Activated naive CD8-positive, alpha-beta T cell treated with anti-CD3 and anti-CD28 coated beads, Interleukin-2, amount 10 ng/mL, durations not matched to agents 7 days and 5 days (primary cell): ENCODE data around the gene ITGB5. TPM values are rescaled to one million over a fixed set of nuclear protein-coding genes. Genes with fewer than 3 reads are reported as not detected.

Experiments used
- ATAC-seq: fragments of 150-1000 bp; cut with Tn5 transposase; one replicate; pipeline ENCODE4 v1.10.0; 2021; ENCODE audit warnings: low read depth, moderate library complexity
- POLR2A ChIA-PET: fragments of 350-600 bp; sonication (Branson Sonifier 250); formaldehyde crosslinking; loops from one replicate; lab custom pipeline; 2021; ENCODE audit warnings: antibody characterized with exemption; lab: Charles Lee
- DNase-seq: peaks from one replicate; pipeline ENCODE4 v3.0.0; 2021
- H3K27ac Mint-ChIP-seq: one replicate; pipeline ENCODE4 v1.8.0; 2022; ENCODE audit warnings: mild to moderate bottlenecking, mixed read lengths
- H3K27me3 Mint-ChIP-seq: one replicate; pipeline ENCODE4 v1.8.0; 2022; ENCODE audit warnings: mild to moderate bottlenecking, moderate library complexity, mixed read lengths
- H3K36me3 Mint-ChIP-seq: one replicate; pipeline ENCODE4 v1.8.0; 2021; ENCODE audit warnings: mild to moderate bottlenecking, mixed read lengths
- H3K4me1 Mint-ChIP-seq: one replicate; pipeline ENCODE4 v1.8.0; 2021; ENCODE audit warnings: mixed read lengths
- H3K4me3 Mint-ChIP-seq: one replicate; pipeline ENCODE4 v1.8.0; 2022; ENCODE audit warnings: mild to moderate bottlenecking, moderate library complexity, mixed read lengths
- H3K9me3 Mint-ChIP-seq: one replicate; pipeline ENCODE4 v1.8.0; 2021; ENCODE audit warnings: mixed read lengths
- total RNA-seq, 2 experiments: library from RNA; stranded (reverse); gene quantifications; one replicate each; pipeline ENCODE4 v1.2.3, GENCODE V29; 2021

The ITGB5 gene
- total RNA-seq, 2 experiments from 2014 or later, result 2.0 to 3.7 TPM

DNA sequence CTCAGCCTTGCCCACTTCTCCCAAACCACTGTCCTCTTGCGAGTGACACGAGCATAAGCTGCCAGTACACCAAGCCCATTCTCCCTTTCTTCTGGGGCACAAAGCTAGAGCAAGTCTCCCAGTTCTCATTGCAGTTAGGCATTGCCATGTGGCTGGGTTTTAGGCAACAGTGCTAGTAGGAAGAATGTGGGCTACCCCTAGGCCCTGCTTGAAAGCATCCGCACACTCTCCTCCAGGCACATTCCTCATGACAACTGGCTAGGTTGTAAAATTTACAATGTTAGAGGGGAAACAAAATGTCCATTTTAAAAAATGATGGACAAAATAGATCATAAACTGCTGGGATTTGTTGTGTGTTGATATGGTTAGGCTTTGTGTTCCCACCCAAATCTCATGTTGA is 19.7 kb downstream of the ITGB5 start:
- Mint-ChIP-seq H3K36me3 (no peaks in the 10 kb centered on the region), H3K4me1 (no peaks in the 10 kb centered on the region), H3K9me3 (no peaks in the 10 kb centered on the region), H3K27ac (no peak overlapping the region), H3K27me3 (peaks cover 20% of the 10 kb centered on the region), H3K4me3 (no peak overlapping the region)
- POLR2A ChIA-PET, result no interaction called here
- ATAC-seq, result no peak
- DNase-seq, result no peak

DNA sequence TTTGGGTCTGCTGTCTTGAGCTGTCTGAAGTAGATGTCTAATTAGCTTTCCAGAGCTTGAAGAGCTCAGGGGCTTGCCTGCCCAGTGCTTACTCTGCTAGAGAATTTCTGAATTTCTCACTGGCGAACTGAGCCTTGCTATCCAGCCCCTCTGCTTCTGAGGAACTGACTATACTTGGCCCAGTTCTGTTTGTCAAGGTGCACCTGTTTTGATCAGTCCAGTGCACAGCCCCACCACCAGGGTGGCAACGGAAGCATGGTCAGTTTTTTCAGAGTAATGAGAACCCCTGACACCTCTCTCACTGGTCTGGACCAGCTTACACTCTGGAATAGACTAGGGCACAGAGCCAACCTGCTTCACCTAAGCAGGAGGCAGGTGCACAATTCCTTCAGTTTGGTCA is 25.2 kb downstream of the ITGB5 start:
- no peak overlapping the region for H3K4me3 Mint-ChIP-seq
- no peak overlapping the region for H3K27ac Mint-ChIP-seq
- H3K27me3 Mint-ChIP-seq, result peaks cover 9% of the 10 kb centered on the region
- DNase-seq (no peak), ATAC-seq (no peak)
- no peaks in the 10 kb centered on the region for H3K9me3 Mint-ChIP-seq
- H3K4me1 Mint-ChIP-seq, result no peaks in the 10 kb centered on the region
- POLR2A ChIA-PET, result no interaction called here
- no peaks in the 10 kb centered on the region for H3K36me3 Mint-ChIP-seq

DNA sequence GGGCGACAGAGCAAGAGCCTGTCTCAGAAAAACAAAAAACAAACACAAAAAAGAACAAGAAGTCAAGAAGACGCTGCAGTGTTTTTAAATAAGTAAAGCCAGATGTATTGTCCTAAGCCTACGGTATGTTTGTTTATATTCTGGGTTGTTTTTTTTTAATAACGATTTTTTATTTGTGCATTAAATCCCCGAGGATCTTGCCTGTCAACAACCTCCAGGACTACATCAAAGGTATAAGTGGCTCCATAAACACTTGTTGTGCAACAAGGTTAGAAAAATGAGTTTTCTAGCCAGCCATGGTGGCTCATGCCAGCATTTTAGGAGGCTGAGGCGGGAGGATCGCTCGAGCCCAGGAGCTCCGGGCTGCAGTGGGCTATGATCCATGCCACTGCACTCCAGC is 26.1 kb downstream of the ITGB5 start:
- H3K4me1 Mint-ChIP-seq, result no peaks in the 10 kb centered on the region
- H3K27ac Mint-ChIP-seq, result no peak overlapping the region
- H3K9me3 Mint-ChIP-seq, result no peaks in the 10 kb centered on the region
- no peaks in the 10 kb centered on the region for H3K36me3 Mint-ChIP-seq
- peaks cover 3% of the 10 kb centered on the region for H3K27me3 Mint-ChIP-seq
- H3K4me3 Mint-ChIP-seq, result no peak overlapping the region
- ATAC-seq (no peak), DNase-seq (no peak)
- POLR2A ChIA-PET, result no interaction called here

DNA sequence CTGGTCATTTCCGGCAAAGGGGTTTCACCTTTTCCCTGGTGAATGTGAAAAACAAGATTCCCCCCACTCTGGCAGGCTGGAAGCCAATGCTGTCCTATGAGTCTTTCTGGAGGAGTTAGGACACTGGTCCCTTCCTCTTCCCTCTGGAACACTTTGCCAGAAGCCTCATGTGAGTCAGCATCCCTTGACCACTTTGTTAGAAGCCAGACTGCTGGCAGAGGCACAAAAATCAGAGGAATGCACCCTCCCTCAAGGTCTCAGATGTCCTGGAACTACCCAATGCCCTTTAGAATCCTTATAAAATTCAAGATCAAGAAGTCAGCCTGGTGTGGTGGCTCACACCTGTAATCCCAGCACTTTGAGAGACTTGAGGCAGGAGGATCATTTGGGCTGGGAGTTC is 26.6 kb downstream of the ITGB5 start:
- peaks cover 4% of the 10 kb centered on the region for H3K27me3 Mint-ChIP-seq
- no peaks in the 10 kb centered on the region for H3K36me3 Mint-ChIP-seq
- POLR2A ChIA-PET, result no interaction called here
- H3K4me3 Mint-ChIP-seq, result no peak overlapping the region
- ATAC-seq (no peak), DNase-seq (no peak)
- no peaks in the 10 kb centered on the region for H3K4me1 Mint-ChIP-seq
- H3K27ac Mint-ChIP-seq, result no peak overlapping the region
- no peaks in the 10 kb centered on the region for H3K9me3 Mint-ChIP-seq

DNA sequence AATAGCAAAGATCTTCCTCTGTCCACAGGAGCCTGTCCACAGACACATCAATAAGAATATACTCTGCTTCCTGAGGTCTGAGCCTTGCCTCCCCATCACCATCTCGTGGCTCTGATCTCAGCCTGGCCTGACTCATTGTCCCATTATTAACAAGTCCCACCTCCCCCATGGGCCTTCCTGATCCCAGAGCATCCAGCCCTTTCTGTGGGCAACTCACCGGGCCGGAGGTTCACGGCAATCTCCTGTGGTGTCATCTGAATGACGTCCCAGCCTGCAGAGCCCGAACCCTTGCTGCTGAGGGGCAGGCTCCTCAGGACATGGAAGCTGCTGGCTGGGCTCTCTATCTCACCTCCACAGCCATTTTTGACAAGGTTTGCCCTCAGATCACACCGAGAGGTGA is 28.1 kb downstream of the ITGB5 start:
- Mint-ChIP-seq H3K27ac (no peak overlapping the region), H3K36me3 (no peaks in the 10 kb centered on the region), H3K4me3 (no peak overlapping the region), H3K9me3 (no peaks in the 10 kb centered on the region), H3K4me1 (no peaks in the 10 kb centered on the region), H3K27me3 (peaks cover 6% of the 10 kb centered on the region)
- ATAC-seq (no peak), DNase-seq (no peak)
- POLR2A ChIA-PET, result no interaction called here

DNA sequence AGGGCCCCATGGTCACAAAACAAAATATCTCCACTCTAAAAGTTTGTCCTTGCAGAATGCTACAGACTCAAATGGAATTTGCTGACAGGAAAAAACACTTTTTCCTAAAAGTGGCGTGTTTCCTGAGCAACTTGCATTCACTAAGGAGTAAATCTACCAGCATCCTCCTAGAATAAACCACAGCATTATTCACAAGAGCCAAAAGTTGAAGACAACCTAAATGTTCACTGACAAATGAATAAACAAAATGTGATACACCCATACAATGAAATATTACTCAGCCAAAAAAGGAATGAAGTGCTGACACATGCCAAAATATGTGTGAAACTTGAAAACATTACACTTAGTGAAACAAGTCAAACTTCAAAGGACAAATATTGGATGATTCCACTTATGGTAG is 28.9 kb downstream of the ITGB5 start:
- H3K36me3 Mint-ChIP-seq, result no peaks in the 10 kb centered on the region
- H3K27me3 Mint-ChIP-seq, result peaks cover 6% of the 10 kb centered on the region
- ATAC-seq (no peak), DNase-seq (no peak)
- H3K9me3 Mint-ChIP-seq, result no peaks in the 10 kb centered on the region
- H3K4me3 Mint-ChIP-seq, result no peak overlapping the region
- POLR2A ChIA-PET, result no interaction called here
- no peak overlapping the region for H3K27ac Mint-ChIP-seq
- H3K4me1 Mint-ChIP-seq, result no peaks in the 10 kb centered on the region

DNA sequence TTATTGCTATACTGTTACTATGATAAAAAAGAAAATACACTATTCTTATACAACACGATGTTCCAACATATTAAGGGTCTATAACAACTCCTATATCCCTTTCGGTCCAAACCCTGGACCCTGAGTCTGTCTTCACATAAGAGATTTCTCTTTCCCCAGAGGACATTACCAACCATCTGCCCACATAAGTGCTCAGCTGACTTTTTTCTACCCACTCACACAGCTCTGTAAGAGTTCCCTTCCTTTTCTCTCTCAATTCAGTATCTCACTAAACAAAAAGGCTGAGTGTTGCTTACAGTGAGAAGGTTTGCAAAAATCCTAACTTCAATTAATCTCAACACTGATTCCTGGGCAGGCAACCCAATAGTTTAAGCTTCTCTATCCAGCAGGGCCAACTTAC is 30.5 kb downstream of the ITGB5 start:
- H3K27me3 Mint-ChIP-seq, result peaks cover 6% of the 10 kb centered on the region
- H3K36me3 Mint-ChIP-seq, result no peaks in the 10 kb centered on the region
- no peak overlapping the region for H3K4me3 Mint-ChIP-seq
- ATAC-seq (no peak), DNase-seq (no peak)
- POLR2A ChIA-PET, result no interaction called here
- H3K9me3 Mint-ChIP-seq, result no peaks in the 10 kb centered on the region
- no peaks in the 10 kb centered on the region for H3K4me1 Mint-ChIP-seq
- no peak overlapping the region for H3K27ac Mint-ChIP-seq

DNA sequence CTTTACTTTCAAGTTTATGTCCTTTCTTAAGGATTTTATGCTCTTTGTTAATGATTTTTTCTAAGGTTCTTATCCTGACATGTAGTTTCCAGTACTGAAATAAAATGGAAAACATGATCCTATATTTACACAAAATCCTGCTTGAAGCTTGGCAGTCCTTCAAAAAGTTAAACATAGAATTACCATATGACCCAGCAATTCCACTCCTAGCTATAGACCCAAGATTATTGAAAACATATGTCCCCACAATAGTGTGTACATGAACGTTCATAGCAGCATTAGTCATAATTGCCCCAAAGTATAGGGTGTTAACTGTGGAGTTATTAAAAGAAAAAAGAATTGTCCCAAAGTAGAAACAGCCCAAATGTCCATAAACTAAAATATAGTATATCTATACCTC is 33.2 kb downstream of the ITGB5 start:
- H3K4me3 Mint-ChIP-seq, result no peak overlapping the region
- no peaks in the 10 kb centered on the region for H3K4me1 Mint-ChIP-seq
- no peaks in the 10 kb centered on the region for H3K9me3 Mint-ChIP-seq
- no peak for ATAC-seq
- no peak for DNase-seq
- H3K36me3 Mint-ChIP-seq, result no peaks in the 10 kb centered on the region
- H3K27me3 Mint-ChIP-seq, result peaks cover 8% of the 10 kb centered on the region
- POLR2A ChIA-PET, result no interaction called here
- no peak overlapping the region for H3K27ac Mint-ChIP-seq

DNA sequence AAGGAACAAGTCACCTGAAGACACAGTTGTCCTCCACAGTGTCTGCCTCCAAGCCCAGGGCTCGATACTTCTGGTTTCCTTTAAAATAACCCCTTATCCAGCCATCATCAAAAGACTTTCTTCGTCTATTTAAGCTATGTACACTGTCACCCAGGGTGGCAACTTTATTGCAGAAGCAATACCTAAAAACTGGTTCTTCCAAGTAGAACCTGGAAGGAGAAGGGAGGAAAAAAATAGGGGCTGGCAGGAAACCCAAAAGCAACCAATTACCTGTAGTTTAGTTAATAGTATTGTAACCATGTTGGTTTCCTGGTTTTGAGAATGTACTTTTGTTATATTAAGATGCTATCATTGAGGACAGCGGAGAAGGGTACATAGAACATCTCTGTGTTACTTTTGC is 33.7 kb downstream of the ITGB5 start:
- no peak for DNase-seq
- H3K27me3 Mint-ChIP-seq, result peaks cover 8% of the 10 kb centered on the region
- H3K36me3 Mint-ChIP-seq, result no peaks in the 10 kb centered on the region
- no peaks in the 10 kb centered on the region for H3K4me1 Mint-ChIP-seq
- no peak for ATAC-seq
- no peaks in the 10 kb centered on the region for H3K9me3 Mint-ChIP-seq
- POLR2A ChIA-PET, result no interaction called here
- no peak overlapping the region for H3K27ac Mint-ChIP-seq
- H3K4me3 Mint-ChIP-seq, result no peak overlapping the region

DNA sequence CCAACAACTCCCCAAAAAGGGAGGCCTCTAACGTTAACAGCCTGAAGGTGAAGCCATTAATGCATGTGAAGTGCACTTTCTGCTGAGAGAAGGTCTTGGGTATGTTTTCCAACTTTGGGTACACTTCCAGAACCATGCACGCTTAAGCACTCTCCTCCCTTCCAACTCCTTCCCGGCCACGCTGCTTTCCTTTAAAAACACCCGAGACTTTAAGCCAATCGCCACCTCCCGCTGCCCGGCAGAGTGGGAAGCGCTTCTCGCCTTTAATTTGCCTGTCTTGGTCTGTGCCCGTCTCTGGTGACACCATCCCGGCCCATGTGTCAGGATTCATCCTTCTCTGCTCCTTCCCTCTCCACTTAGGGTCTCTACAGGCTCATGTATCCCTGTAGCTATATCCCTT is 35.3 kb downstream of the ITGB5 start:
- ATAC-seq, result no peak
- POLR2A ChIA-PET, result no interaction called here
- Mint-ChIP-seq H3K4me1 (no peaks in the 10 kb centered on the region), H3K27ac (no peak overlapping the region), H3K4me3 (no peak overlapping the region), H3K36me3 (no peaks in the 10 kb centered on the region), H3K27me3 (peaks cover 8% of the 10 kb centered on the region), H3K9me3 (no peaks in the 10 kb centered on the region)
- no peak for DNase-seq

DNA sequence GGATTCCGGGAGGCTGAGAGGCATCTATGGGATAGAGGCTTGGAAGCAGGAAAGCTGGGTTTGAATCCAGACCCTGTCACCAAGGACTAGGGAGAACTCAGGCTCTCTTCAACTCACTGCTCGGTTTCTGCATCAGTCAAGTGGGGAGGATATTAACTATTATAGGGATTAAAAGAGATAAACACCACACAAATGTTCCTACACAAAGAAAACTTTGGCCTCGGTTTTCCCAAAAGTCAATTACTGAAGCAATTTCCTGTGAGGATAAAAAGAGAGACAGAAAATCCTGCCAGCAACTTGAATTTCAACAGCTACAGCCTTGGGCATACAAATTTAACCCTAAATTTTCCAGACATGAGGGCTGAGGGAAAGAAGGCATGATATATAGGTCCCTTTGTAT is 36.0 kb downstream of the ITGB5 start:
- no peaks in the 10 kb centered on the region for H3K4me1 Mint-ChIP-seq
- no peaks in the 10 kb centered on the region for H3K9me3 Mint-ChIP-seq
- no peak overlapping the region for H3K4me3 Mint-ChIP-seq
- H3K27ac Mint-ChIP-seq, result no peak overlapping the region
- no peak for DNase-seq
- H3K27me3 Mint-ChIP-seq, result peaks cover 12% of the 10 kb centered on the region
- POLR2A ChIA-PET, result no interaction called here
- ATAC-seq, result no peak
- no peaks in the 10 kb centered on the region for H3K36me3 Mint-ChIP-seq

DNA sequence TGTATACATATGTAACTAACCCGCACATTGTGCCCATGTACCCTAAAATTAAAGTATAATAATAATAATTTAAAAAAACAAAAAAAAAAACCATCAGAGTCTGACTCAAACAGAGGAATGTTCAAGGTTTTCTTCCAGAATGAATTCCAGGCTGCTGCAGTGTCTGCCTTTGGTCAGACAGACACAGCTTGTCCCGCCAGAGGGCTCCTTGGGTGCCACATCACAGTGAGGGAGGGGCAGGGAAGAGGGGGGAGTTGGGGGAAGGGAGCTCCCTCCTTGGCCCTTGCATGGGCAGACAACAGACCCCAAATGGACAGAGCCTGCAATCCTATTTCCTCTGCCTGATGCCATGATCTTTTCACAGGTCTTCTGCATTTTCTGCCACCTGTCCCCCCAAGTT is 36.5 kb downstream of the ITGB5 start:
- Mint-ChIP-seq H3K36me3 (no peaks in the 10 kb centered on the region), H3K9me3 (no peaks in the 10 kb centered on the region), H3K4me3 (no peak overlapping the region), H3K27ac (no peak overlapping the region), H3K4me1 (no peaks in the 10 kb centered on the region), H3K27me3 (peaks cover 11% of the 10 kb centered on the region)
- POLR2A ChIA-PET, result no interaction called here
- ATAC-seq, result no peak
- DNase-seq, result no peak

DNA sequence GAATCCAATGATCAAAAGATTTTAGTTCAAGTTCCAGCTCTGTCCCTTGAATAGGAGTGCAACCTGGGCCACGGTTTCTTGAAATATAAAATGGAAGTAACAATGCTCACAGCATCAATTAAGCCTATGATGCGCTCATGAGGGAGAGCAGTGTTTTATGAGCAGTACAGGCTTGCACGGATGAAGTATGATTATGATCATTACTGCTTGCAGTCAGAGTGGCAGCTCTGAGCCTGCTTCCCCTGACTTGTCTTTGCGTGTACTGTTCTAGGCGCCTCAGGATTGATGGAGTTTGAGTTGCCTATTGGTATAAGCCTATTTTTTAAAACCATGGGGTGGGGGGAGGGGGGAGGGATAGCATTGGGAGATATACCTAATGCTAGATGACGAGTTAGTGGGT is 37.0 kb downstream of the ITGB5 start:
- no peaks in the 10 kb centered on the region for H3K9me3 Mint-ChIP-seq
- peaks cover 11% of the 10 kb centered on the region for H3K27me3 Mint-ChIP-seq
- no peak overlapping the region for H3K27ac Mint-ChIP-seq
- no peaks in the 10 kb centered on the region for H3K36me3 Mint-ChIP-seq
- DNase-seq, result no peak
- H3K4me1 Mint-ChIP-seq, result no peaks in the 10 kb centered on the region
- POLR2A ChIA-PET, result no interaction called here
- H3K4me3 Mint-ChIP-seq, result no peak overlapping the region
- ATAC-seq, result no peak

DNA sequence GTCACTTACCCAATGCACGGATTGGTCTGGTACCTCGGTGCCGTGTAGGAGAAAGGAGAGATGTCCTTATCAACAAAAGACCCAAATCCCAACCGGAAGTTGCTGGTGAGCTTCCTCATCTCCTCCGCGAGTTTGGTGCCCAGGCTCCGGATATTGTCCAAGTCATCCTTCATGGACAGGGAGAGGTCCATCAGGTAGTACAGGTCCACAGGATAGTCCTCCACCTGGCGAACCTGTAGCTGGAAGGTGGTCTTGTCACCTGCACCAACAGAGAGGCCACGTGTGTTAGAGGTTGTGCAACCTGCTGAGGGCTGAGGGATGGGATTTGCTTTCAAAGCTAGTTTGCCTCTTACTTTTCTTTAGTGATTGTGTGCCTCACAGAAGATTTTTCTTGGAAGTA is 38.9 kb downstream of the ITGB5 start:
- Mint-ChIP-seq H3K4me1 (no peaks in the 10 kb centered on the region), H3K36me3 (no peaks in the 10 kb centered on the region), H3K27me3 (peaks cover 9% of the 10 kb centered on the region), H3K9me3 (no peaks in the 10 kb centered on the region), H3K27ac (no peak overlapping the region), H3K4me3 (no peak overlapping the region)
- POLR2A ChIA-PET, result no interaction called here
- ATAC-seq, result no peak
- DNase-seq, result no peak

DNA sequence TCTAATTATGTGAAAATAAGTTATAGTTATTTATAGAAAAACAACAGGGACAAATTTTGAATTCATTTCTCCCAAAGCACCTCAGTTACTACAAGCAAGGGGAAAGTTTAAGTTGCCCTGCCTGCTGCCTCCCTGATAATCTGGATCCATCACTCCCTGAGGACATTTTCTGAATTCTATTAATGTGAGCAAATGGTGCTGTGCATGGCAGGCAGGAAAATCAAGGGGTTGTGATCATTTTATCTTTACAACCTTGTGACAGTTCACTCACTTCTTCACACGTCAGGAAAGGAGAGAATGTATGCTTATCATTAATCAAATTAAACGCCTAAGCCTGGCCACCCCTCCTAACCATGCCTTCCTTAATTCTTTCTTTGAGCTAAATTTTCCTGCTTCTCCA is 39.3 kb downstream of the ITGB5 start:
- POLR2A ChIA-PET, result no interaction called here
- H3K4me1 Mint-ChIP-seq, result no peaks in the 10 kb centered on the region
- ATAC-seq (no peak), DNase-seq (no peak)
- peaks cover 11% of the 10 kb centered on the region for H3K27me3 Mint-ChIP-seq
- H3K9me3 Mint-ChIP-seq, result no peaks in the 10 kb centered on the region
- no peak overlapping the region for H3K27ac Mint-ChIP-seq
- no peak overlapping the region for H3K4me3 Mint-ChIP-seq
- H3K36me3 Mint-ChIP-seq, result no peaks in the 10 kb centered on the region
